BLaER1 (cell line): Measurements from ENCODE around the gene PUDP.
"Not testable (repeated sequence)": the region's sequence is repeated elsewhere in the genome, so short reads cannot be mapped to it uniquely, and the experiment has no call there.

Source experiments
- H3K27ac ChIP-seq: shearing (Covaris generic); formaldehyde crosslinking; 2 replicates; pipeline ENCODE4 v1.8.1; 2022
- H3K27me3 ChIP-seq: shearing (Covaris generic); formaldehyde crosslinking; 2 replicates; pipeline ENCODE4 v1.8.1; 2022
- H3K36me3 ChIP-seq: shearing (Covaris generic); formaldehyde crosslinking; 2 replicates; pipeline ENCODE4 v1.8.1; 2022
- H3K4me1 ChIP-seq: shearing (Covaris generic); formaldehyde crosslinking; 2 replicates; pipeline ENCODE4 v1.8.1; 2022
- H3K4me2 ChIP-seq: shearing (Covaris generic); formaldehyde crosslinking; 2 replicates; pipeline ENCODE4 v1.8.1; 2022
- H3K4me3 ChIP-seq: shearing (Covaris generic); formaldehyde crosslinking; 2 replicates; pipeline ENCODE4 v1.8.1; 2022
- H3K9ac ChIP-seq: shearing (Covaris generic); formaldehyde crosslinking; 2 replicates; pipeline ENCODE4 v1.8.1; 2022
- H3K9me3 ChIP-seq: shearing (Covaris generic); formaldehyde crosslinking; 2 replicates; pipeline ENCODE4 v1.8.1; 2022
- H4K20me1 ChIP-seq: shearing (Covaris generic); formaldehyde crosslinking; 2 replicates; pipeline ENCODE4 v1.8.1; 2022
- Cebpa-rat ChIP-seq: shearing (Covaris generic); IDR thresholded peaks from 2 replicates; pipeline ENCODE4 v1.8.1; 2022

Gene PUDP

DNA sequence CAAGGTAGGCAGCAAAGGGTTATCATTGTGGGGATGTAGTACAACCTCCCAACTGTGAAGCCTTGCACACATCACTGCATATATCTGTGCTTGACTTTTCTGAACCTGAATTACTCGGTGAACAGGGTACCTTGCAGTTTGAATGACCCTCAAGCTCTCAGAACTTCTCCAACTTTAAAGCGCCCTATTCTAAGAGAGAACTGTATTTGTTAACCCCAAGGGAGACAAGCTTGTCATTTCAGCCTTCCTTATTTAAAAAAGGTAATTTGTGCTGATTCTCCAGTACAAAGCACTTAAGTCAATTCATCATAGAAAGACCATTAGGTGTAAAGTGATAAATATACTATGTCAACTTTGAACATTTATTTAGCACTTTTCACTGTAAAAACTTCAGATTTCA, 122.5 kb downstream of the PUDP start:
- Histone ChIP-seq H3K27ac (no peak overlapping the region), H3K9ac (no peak overlapping the region), H3K9me3 (no peaks in the 10 kb centered on the region), H3K4me1 (no peaks in the 10 kb centered on the region), H3K36me3 (no peaks in the 10 kb centered on the region; the same call in 1 of the 2 replicates), H3K4me3 (no peak overlapping the region), H3K27me3 (no peaks in the 10 kb centered on the region), H4K20me1 (no peaks in the 10 kb centered on the region), H3K4me2 (no peak overlapping the region)
- no peak for TF ChIP-seq Cebpa-rat

DNA sequence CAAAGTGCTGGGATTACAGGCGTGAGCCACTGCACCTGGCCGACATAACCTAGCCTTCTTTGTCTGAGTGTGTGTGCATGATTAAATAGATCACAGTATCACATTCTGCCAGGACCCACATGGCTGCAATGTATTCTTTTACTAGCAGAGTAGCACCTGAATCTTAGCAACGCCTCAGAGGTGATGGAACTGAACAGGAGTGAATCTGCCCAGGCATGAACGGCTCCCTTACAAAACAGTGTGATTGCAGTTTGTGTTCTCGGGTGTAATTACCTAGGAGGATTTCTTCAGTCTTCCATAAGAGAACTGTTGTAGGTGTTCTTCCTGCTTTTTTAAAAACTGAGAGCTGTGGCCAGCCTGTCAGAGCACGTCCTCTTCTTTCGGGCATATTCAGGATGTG, 123.1 kb downstream of the PUDP start:
- Histone ChIP-seq H3K27me3 (no peaks in the 10 kb centered on the region), H3K9me3 (no peaks in the 10 kb centered on the region), H3K4me2 (no peak overlapping the region), H3K4me3 (no peak overlapping the region), H3K9ac (no peak overlapping the region), H3K27ac (no peak overlapping the region), H4K20me1 (no peaks in the 10 kb centered on the region), H3K4me1 (no peaks in the 10 kb centered on the region), H3K36me3 (no peaks in the 10 kb centered on the region; the same call in 1 of the 2 replicates)
- TF ChIP-seq Cebpa-rat = no peak

DNA sequence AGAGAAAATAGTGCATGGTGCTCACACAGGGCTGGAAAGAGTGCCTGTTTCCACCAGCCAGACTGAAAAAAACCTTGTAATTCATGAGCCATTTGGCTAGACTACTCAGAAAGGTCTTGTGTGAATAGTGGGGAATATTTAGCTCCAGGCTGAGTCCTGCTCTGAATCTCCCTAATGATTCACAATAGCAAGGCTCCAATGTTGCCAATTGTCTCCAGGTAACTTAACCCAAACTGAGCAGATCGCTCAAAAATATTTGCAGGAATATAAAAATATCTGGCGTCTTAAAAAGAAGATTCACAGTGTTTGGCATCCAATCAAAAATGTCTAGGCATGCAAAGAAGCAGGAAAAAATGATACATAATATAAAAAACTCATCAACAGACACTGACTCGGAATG, 125.0 kb downstream of the PUDP start:
- not testable (repeated sequence) for H3K4me3 ChIP-seq, H3K9me3 ChIP-seq, H3K36me3 ChIP-seq, H3K27ac ChIP-seq, H4K20me1 ChIP-seq, H3K9ac ChIP-seq, H3K4me2 ChIP-seq, H3K27me3 ChIP-seq, H3K4me1 ChIP-seq

DNA sequence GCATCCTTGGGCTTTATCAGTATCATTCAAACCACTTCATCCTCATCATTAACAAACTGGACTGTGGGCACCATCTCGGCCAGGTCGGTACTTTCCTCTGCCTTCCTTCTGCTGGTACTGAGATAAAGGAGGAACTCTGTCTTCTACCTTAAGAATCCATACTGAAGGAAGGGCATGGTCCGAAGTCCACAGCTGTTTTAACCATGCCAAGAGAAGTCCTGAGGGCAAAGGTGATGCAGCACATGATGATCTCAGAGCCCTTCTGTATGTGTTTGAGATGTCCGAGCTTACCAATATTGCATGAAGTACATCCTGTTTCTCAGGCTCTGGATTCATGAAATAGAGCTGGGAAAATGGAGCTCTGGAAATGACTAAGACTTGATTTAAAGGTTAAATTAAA, 126.0 kb downstream of the PUDP start:
- no peak overlapping the region for H3K9ac ChIP-seq
- no peaks in the 10 kb centered on the region for H3K9me3 ChIP-seq
- H3K27me3 ChIP-seq = no peaks in the 10 kb centered on the region
- no peak overlapping the region for H3K4me2 ChIP-seq
- H4K20me1 ChIP-seq = no peaks in the 10 kb centered on the region
- H3K36me3 ChIP-seq = no peaks in the 10 kb centered on the region
- no peak for TF ChIP-seq Cebpa-rat
- no peaks in the 10 kb centered on the region for H3K4me1 ChIP-seq
- no peak overlapping the region for H3K4me3 ChIP-seq
- H3K27ac ChIP-seq = no peak overlapping the region

DNA sequence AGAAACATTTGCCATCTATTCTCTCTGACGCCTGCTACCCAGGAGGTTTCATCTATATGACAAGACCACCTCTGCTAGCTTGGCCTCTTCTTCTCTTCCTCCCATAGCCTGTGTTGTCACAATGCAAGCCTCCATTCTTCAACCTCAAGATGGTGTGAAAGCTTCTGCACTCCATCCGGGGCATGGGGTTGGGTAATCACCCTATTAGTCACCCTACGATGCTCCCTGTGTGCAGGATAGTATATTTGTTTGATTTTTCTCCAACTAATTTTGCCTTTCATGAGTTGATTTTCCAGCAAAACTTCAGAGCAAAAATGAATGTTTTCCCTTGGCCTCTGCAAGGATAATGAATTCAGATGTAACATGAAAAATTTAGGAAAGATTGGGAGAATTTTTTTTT, 128.4 kb downstream of the PUDP start:
- Histone ChIP-seq H3K4me2 (no peak overlapping the region), H4K20me1 (no peaks in the 10 kb centered on the region), H3K27me3 (no peaks in the 10 kb centered on the region), H3K4me1 (no peaks in the 10 kb centered on the region), H3K36me3 (no peaks in the 10 kb centered on the region), H3K4me3 (no peak overlapping the region), H3K27ac (no peak overlapping the region), H3K9ac (no peak overlapping the region), H3K9me3 (no peaks in the 10 kb centered on the region)
- TF ChIP-seq Cebpa-rat = no peak

DNA sequence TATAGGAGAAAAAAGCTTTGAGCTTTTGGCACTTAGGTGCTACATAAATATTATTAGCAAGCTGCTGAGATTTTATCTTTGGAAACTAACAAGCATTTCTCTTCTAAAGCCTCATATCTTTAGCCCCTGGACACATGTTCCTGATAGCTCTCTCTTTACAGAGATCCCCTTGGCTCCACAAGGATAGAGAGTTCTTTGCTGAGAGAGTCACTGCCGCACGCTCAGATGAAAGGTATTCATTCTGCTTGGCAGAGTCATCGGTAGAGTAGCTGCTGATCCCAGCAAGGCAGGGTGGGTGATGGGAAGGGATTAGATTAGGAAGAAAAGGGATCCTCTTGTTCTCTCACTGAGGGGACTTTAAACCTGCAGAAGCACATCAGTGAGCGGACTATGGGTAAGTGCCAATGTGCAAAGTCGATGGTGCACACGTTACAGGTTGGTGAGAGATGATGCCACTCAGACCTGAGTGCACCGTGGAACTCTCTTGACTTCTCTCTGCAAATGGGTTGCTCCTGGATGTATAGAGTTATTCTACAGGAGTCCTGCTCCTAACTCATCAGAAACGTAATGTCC, 135.6 kb downstream of the PUDP start:
- H3K4me2 ChIP-seq, H3K9ac ChIP-seq, H3K4me1 ChIP-seq: not testable (repeated sequence)

DNA sequence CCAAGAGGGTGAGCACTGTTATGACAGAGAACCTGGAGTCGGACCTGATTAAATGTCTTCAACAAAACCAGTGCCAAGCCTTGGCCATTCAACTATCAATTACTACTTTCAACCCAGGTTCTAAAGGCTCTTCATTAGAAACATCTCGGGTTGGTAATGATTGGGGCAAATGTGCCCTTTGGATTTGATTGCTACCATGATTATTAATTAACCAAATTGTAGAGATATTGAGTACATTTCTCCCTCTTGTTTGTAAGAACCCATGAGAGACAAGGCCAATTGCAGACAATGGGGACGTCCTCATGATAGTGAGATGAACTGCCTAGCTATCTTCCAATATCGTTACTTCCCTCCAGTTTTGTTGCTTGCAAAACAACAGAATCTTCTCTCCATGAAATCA, 137.1 kb downstream of the PUDP start:
- not testable (repeated sequence) for H3K36me3 ChIP-seq, H3K4me1 ChIP-seq, H3K9me3 ChIP-seq, H3K27me3 ChIP-seq, H3K9ac ChIP-seq, H4K20me1 ChIP-seq, H3K4me3 ChIP-seq, H3K27ac ChIP-seq, H3K4me2 ChIP-seq

More for the DNA sequence above, 135.6 kb downstream of the PUDP start:
- not testable (repeated sequence) for H3K36me3 ChIP-seq, H3K9me3 ChIP-seq, H4K20me1 ChIP-seq, H3K27ac ChIP-seq, H3K4me3 ChIP-seq, H3K27me3 ChIP-seq

DNA sequence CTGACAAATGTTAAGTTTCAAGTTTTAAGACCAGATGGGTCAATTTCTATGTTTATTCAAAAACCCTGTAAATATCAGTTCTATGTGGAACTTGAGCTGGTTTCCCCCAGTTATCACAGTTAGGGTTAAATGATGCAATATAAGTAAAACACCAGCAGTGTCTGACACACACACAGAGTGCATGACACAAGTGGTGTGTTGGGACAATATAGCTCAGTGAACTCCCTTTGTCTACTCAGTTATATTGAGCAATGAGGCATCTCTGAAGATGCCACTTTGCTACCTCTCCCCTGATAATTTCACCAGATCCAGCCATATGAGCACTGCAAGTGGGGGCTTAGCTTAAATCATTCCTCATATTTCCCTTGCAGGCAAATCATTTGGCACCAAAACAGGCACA, 140.6 kb downstream of the PUDP start:
- not testable (repeated sequence) for H3K27me3 ChIP-seq, H4K20me1 ChIP-seq, H3K9me3 ChIP-seq, H3K36me3 ChIP-seq, H3K9ac ChIP-seq, H3K4me3 ChIP-seq, H3K4me2 ChIP-seq, H3K4me1 ChIP-seq, H3K27ac ChIP-seq
